Common myeloid progenitor, CD34-positive (primary cell): ENCODE data around the gene PTGFR.
A peak's percentile ranks its signal among the peaks of the same experiment; 100 is the strongest.

ENCODE experiments used
- CTCF ChIA-PET: fragments of 350-600 bp; sonication (Branson Sonifier 250); formaldehyde crosslinking; loops from one replicate; lab custom pipeline; 2021; ENCODE audit warnings: antibody characterized with exemption; lab: Charles Lee
- POLR2A ChIA-PET: fragments of 350-600 bp; sonication (Branson Sonifier 250); formaldehyde crosslinking; loops from one replicate; lab custom pipeline; 2021; ENCODE audit warnings: antibody characterized with exemption; lab: Charles Lee
- DNase-seq, 3 donors: peaks; one replicate each; pipeline versions ENCODE4 v3.0.0 to v3.0.0-alpha.2; 2013
- H3K27ac ChIP-seq, 2 experiments: 1 replicate in 1 of 2; 2 replicates in 1 of 2; pipeline ENCODE4 v1.7.0; 2013; ENCODE audit warnings: inconsistent platforms in 2 of 2, low read length in 2 of 2, mild to moderate bottlenecking in 2 of 2, low read depth in 1 of 2, moderate library complexity in 1 of 2; ENCODE audit not compliant: severe bottlenecking in 2 of 2, insufficient read depth in 1 of 2, poor library complexity in 1 of 2
- H3K27me3 ChIP-seq, 5 experiments: replicated peaks in 2 of 5; 1 replicate in 3 of 5; 2 replicates in 2 of 5; pipeline versions ENCODE4 v1.6.1 to v1.7.0; 2013; ENCODE audit warnings: low read length in 4 of 5, mild to moderate bottlenecking in 2 of 5, moderate library complexity in 2 of 5, inconsistent platforms in 1 of 5; ENCODE audit not compliant: insufficient read depth in 5 of 5, control insufficient read depth in 4 of 5
- H3K36me3 ChIP-seq, 4 experiments: 1 replicate in 2 of 4; 2 replicates in 2 of 4; pipeline versions ENCODE4 v1.6.1 to v1.7.0; 2013; ENCODE audit warnings: low read length in 3 of 4, control low read depth in 1 of 4, mild to moderate bottlenecking in 1 of 4; ENCODE audit not compliant: control insufficient read depth in 4 of 4, insufficient read depth in 4 of 4
- H3K4me1 ChIP-seq, 4 experiments: 1 replicate in 3 of 4; 2 replicates in 1 of 4; pipeline versions ENCODE4 v1.6.1 to v1.7.1; 2013; ENCODE audit warnings: low read length in 3 of 4, mild to moderate bottlenecking in 3 of 4, control low read depth in 1 of 4, inconsistent platforms in 1 of 4, moderate library complexity in 1 of 4; ENCODE audit not compliant: control insufficient read depth in 4 of 4, insufficient read depth in 4 of 4; ENCODE audit errors: control extremely low read depth in 1 of 4
- H3K4me3 ChIP-seq, 7 experiments: 1 replicate in 4 of 7; 2 replicates in 3 of 7; pipeline versions ENCODE4 v1.5.1 to v1.7.0; 2013; ENCODE audit warnings: mild to moderate bottlenecking in 7 of 7, low read length in 6 of 7, moderate library complexity in 6 of 7, inconsistent platforms in 2 of 7, low read depth in 2 of 7, control low read depth in 1 of 7; ENCODE audit not compliant: insufficient read depth in 4 of 7, control insufficient read depth in 1 of 7; ENCODE audit errors: extremely low read depth in 1 of 7
- H3K9me3 ChIP-seq, 5 experiments: 1 replicate in 4 of 5; 2 replicates in 1 of 5; pipeline versions ENCODE4 v1.6.1 to v1.7.1; 2013; ENCODE audit warnings: low read length in 4 of 5, mild to moderate bottlenecking in 2 of 5, inconsistent platforms in 1 of 5, low read depth in 1 of 5, moderate library complexity in 1 of 5; ENCODE audit not compliant: control insufficient read depth in 4 of 5, insufficient read depth in 2 of 5; ENCODE audit errors: control extremely low read depth in 1 of 5
- WGBS: methylation state at CpG from one replicate; pipeline ENCODE4 v1.1.5; 2013; ENCODE audit not compliant: insufficient coverage; 5-methylcytosine and 5-hydroxymethylcytosine counted together

PTGFR gene

DNA sequence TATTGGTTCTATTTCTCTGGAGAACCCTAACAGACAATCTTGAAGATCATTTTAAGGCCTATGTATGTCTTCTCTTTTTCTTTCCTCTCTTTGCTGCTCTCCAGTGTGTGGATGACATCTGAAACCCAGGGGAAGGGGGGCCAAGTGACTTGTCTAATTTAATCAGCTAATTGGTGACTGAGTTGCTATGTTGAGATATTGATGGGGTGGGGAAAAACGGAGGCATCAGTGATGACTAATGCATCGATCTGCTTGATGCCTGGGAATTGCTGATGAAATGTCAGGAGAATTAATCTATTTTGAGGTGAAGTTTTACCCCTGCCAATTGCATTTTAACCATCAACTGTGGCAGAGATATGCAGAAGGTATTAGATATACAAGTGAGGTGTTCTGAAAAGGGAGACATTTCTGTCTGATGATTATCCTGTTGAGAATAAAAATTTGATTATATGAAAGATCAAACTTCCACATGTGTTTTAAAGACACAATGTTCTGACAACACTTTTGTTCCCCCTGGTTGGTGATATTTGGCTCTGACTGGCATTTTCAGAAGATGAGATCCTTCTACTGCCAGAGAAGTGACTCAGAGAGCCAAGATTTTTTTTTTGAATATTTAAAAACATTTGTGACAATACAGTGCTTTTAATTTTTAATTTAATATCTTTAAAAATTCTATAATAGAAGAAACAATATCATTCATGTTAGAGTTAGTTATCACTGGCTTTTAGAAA lies 18.7 kb upstream of the PTGFR start:
- H3K4me1 ChIP-seq = no peaks in the 10 kb centered on the region
- no CpG with 5 or more reads among the region's 2 CpGs for WGBS
- CTCF ChIA-PET = no interaction called here
- H3K9me3 ChIP-seq = no peaks in the 10 kb centered on the region
- H3K4me3 ChIP-seq = no peak overlapping the region
- no peaks in the 10 kb centered on the region for H3K36me3 ChIP-seq
- POLR2A ChIA-PET = no interaction called here
- no peak for DNase-seq
- H3K27me3 ChIP-seq = no peaks in the 10 kb centered on the region
- no peak overlapping the region for H3K27ac ChIP-seq

DNA sequence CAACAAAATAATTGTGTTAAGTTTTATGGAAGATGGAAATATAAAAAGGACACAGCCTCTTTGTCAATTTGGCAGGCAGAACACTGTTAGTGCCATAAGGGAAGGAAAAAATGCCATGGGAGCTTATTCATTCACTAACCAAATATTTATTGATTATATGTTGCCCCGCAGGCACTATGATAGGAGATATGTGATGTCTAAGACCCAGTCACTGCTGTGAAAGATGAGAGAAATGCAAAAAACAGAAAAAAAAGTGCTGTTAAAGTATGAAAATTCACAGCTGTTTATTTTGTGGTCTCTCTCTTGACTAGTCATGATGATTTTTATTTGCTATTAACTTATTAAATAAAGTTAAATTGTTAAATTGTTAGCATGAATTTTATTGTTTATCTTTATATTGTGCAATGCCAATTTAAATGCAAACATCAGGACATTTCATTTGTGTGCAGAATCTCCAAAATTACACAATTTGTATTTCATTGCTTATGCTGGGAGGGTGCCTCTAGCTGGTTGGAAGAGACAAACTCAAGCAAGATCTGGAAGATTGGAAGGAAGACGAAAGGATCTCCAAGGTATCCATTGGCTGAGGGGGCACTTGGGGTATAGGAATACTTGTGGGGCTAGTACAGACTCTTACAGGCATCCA lies 17.8 kb upstream of the PTGFR start:
- H3K4me3 ChIP-seq = no peak overlapping the region
- H3K4me1 ChIP-seq = no peaks in the 10 kb centered on the region
- H3K27ac ChIP-seq = no peak overlapping the region
- H3K27me3 ChIP-seq = no peaks in the 10 kb centered on the region
- H3K36me3 ChIP-seq = no peaks in the 10 kb centered on the region
- H3K9me3 ChIP-seq = no peaks in the 10 kb centered on the region
- DNase-seq = no peak
- ChIA-PET POLR2A (no interaction called here), CTCF (no interaction called here)
- 100% methylated on average over 1 of the region's 2 CpGs for WGBS

DNA sequence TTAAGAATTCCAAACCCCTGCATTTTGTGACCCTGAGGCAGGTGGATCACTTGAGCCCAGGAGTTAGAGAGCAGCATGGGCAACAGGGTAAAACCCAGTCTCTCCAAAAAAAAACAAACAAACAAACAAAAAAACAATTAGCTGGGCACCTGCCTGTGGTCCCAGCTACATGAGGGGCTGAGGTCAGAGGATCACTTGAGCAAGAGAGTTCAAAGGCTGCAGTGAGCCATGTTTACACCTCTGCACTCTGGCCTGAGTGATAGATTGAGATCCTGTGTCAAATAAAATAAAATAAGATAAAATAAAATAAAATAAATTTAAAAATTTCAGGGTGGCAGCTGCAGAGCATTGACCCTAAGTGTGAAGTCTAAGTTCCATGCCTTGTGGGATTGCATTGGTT lies 16.7 kb upstream of the PTGFR start:
- POLR2A ChIA-PET = no interaction called here
- H3K9me3 ChIP-seq = no peaks in the 10 kb centered on the region
- no peak for DNase-seq
- H3K27me3 ChIP-seq = no peaks in the 10 kb centered on the region
- CTCF ChIA-PET = no interaction called here
- H3K27ac ChIP-seq = no peak overlapping the region
- H3K36me3 ChIP-seq = no peaks in the 10 kb centered on the region
- no peak overlapping the region for H3K4me3 ChIP-seq
- H3K4me1 ChIP-seq = no peaks in the 10 kb centered on the region

DNA sequence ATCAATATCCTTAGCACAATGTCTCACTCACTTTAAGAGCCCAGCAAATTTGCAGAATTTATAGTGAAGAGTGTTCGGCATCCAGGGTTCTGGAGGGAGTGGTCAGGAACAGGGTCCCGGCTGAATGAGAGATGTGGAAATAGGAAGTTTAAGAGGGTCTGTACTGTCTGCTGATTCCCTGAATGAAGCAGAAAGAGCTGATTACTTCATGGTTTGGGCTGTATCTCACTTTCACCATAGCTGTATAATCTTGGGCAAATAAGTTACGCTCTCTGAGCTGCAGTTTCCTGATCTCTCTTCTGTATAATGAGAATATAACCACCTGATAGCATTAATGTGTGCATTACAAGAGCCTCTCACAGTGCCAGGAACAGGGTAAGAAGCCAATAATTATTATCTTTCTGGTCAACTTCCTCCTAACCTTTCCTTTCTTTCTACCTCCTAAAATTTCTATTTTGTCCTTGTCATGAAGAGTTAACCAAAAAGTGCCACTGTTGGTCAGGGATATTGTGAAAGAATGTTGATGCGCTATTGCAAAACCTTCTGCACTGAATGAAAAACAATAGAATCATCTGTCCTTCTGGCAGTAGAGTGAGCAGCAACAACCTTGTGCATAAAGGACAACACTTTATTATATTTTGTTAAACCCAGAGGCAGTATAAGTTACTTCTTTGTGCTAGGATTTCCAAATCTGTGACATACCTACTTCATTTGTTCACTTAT lies 14.7 kb upstream of the PTGFR start:
- 77% methylated on average over 2 of the region's 4 CpGs for WGBS
- CTCF ChIA-PET = no interaction called here

DNA sequence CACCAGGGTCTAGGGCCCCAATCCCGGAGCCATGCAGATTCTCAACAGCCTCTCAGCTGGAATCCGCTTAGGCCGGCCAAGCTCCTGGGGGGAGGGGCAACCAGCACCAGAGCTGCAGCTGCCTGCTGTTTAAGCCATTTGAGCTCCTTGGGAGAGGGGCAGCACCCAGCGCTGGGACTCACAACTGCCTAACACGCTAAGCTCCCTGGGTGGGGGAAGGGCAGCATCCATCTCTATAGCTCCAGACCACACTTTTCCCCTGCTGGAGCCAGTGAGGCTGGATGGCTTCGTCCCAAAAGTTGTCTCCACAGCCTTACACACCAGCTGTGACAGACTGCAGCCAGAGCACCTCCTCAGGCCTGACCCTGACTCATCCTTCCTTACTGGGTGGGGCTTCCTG lies 6.9 kb upstream of the PTGFR start:
- Histone ChIP-seq H3K9me3 (peaks cover 0 to 2% (median 0%) of the 10 kb centered on the region in 5 experiments), H3K4me3 (no peak overlapping the region), H3K27ac (no peak overlapping the region), H3K36me3 (no peaks in the 10 kb centered on the region), H3K27me3 (no peaks in the 10 kb centered on the region), H3K4me1 (no peaks in the 10 kb centered on the region)
- no peak for DNase-seq
- ChIA-PET POLR2A (no interaction called here), CTCF (no interaction called here)
- 49% methylated on average over 6 of the region's 6 CpGs for WGBS

More for the DNA sequence above, 14.7 kb upstream of the PTGFR start:
- no peak overlapping the region for H3K27ac ChIP-seq
- DNase-seq = no peak
- no peaks in the 10 kb centered on the region for H3K27me3 ChIP-seq
- no peak overlapping the region for H3K4me3 ChIP-seq
- H3K36me3 ChIP-seq = no peaks in the 10 kb centered on the region
- H3K9me3 ChIP-seq = no peaks in the 10 kb centered on the region
- POLR2A ChIA-PET = no interaction called here
- no peaks in the 10 kb centered on the region for H3K4me1 ChIP-seq

GRCh38 chr1:78491451-78492071 lies 787 bp downstream of the PTGFR start:
- peak in 2 of 3 donors; percentile 1 to 3 for DNase-seq
- Histone ChIP-seq H3K36me3 (no peaks in the 10 kb centered on the region), H3K27me3 (peaks cover 16 to 43% (median 24%) of the 10 kb centered on the region in 5 experiments), H3K9me3 (peaks cover 0 to 2% (median 1%) of the 10 kb centered on the region in 5 experiments), H3K4me3 (peak overlapping the region in 5 of 7 experiments; percentile 42 to 69 (median 50)), H3K4me1 (peaks cover 0 to 14% (median 8%) of the 10 kb centered on the region in 4 experiments), H3K27ac (no peak overlapping the region)
- ChIA-PET CTCF (no interaction called here), POLR2A (no interaction called here)
- 5% methylated on average over 33 of the region's 37 CpGs for WGBS
